ENCODE measurements around the gene PSIP1. TPM values are rescaled to one million over a fixed set of nuclear protein-coding genes. Genes with fewer than 3 reads are reported as not detected.

The PSIP1 gene
- polyA plus RNA-seq, 3 donors: 14.7 to 20.2 (median 19.8) TPM

GRCh38 chr9:15525958-15526357, 15.2 kb upstream of the PSIP1 start:
- WGBS (ENCODE audit: insufficient coverage): no CpG with 5 or more reads among the region's 2 CpGs
- H3K36me3 ChIP-seq (replicated peaks in 1 of 2; ENCODE audit: control insufficient read depth in 1 of 2, insufficient read depth in 2 of 2, low read length in 2 of 2): no peaks in the 10 kb centered on the region
- Mint-ChIP-seq H3K4me3 (no peak overlapping the region), H3K36me3 (no peaks in the 10 kb centered on the region), H3K9me3 (peaks cover 0 to 6% (median 2%) of the 10 kb centered on the region in 7 donors), H3K27ac (no peak overlapping the region), H3K4me1 (peaks cover 2% of the 10 kb centered on the region), H3K27me3 (ENCODE audit: low read depth in 3 of 3) (peaks cover 0 to 3% (median 0%) of the 10 kb centered on the region in 3 donors)
- H3K9me3 ChIP-seq (replicated peaks in 1 of 2; ENCODE audit: control insufficient read depth in 1 of 2, insufficient read depth in 1 of 2, low read length in 2 of 2): no peaks in the 10 kb centered on the region
- no peak overlapping the region for H3K9ac ChIP-seq (ENCODE audit: insufficient read depth, low read length, poor library complexity, severe bottlenecking)
- TF ChIP-seq, protein P1, sequence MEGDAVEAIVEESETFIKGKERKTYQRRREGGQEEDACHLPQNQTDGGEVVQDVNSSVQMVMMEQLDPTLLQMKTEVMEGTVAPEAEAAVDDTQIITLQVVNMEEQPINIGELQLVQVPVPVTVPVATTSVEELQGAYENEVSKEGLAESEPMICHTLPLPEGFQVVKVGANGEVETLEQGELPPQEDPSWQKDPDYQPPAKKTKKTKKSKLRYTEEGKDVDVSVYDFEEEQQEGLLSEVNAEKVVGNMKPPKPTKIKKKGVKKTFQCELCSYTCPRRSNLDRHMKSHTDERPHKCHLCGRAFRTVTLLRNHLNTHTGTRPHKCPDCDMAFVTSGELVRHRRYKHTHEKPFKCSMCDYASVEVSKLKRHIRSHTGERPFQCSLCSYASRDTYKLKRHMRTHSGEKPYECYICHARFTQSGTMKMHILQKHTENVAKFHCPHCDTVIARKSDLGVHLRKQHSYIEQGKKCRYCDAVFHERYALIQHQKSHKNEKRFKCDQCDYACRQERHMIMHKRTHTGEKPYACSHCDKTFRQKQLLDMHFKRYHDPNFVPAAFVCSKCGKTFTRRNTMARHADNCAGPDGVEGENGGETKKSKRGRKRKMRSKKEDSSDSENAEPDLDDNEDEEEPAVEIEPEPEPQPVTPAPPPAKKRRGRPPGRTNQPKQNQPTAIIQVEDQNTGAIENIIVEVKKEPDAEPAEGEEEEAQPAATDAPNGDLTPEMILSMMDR (IDR thresholded peaks at IDR 0.05): no peak
- H3K27ac ChIP-seq (ENCODE audit: low read depth in 1 of 2, low read length in 2 of 2): no peak overlapping the region
- no peak for DNase-seq
- H3K4me3 ChIP-seq (replicated peaks in 1 of 3; ENCODE audit: low read depth in 2 of 3, low read length in 3 of 3): no peak overlapping the region
- no peak overlapping the region for H2AFZ ChIP-seq (ENCODE audit: insufficient read depth, low read depth, low read length, poor library complexity, severe bottlenecking)
- no peaks in the 10 kb centered on the region for H3K79me2 ChIP-seq (ENCODE audit: insufficient read depth, low read length)
- H4K20me1 ChIP-seq (ENCODE audit: insufficient read depth, low read length): no peaks in the 10 kb centered on the region
- H3K27me3 ChIP-seq (ENCODE audit: control insufficient read depth in 2 of 2, insufficient read depth in 2 of 2, low read length in 2 of 2): no peaks in the 10 kb centered on the region
- no peak overlapping the region for H3K4me2 ChIP-seq (replicated peaks; ENCODE audit: extremely low read depth, low read length, poor library complexity, severe bottlenecking)
- intact Hi-C loops (cut with micrococcal nuclease): no loop called here
- no peaks in the 10 kb centered on the region for H3K4me1 ChIP-seq (ENCODE audit: control insufficient read depth in 1 of 2, insufficient read depth in 2 of 2, low read length in 2 of 2)

DNA sequence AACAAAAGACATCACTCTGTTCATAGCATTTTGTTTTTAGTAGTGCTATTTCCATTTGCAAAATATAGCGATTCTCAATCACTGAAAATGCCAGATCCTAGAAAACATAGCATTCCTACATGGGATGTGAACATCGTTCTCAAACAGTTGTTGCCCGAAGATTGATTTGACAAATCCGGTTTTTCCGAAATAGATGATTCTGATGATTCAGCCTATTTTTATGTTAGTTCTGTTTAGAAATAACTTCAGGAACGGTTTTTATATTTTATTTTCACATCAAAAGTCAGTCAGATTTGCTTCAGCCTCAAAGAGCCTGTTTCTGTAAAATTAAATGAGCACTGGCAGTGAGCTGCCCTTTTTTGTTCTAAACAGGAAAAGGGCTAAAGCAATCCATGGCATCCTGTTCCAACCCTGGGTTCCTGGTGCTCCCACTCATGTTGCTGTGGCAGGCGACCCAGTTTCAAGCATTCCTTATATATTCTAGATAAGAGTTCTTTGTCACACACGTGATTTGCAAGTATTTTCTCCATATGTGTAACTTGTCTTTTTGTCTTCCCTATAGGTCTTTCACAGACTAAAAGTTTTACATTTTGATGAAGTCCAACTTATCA, 14.2 kb upstream of the PSIP1 start:
- no CpG with 5 or more reads among the region's 8 CpGs for WGBS (ENCODE audit: insufficient coverage)
- peaks cover 0 to 3% (median 0%) of the 10 kb centered on the region in 3 donors for H3K27me3 Mint-ChIP-seq (ENCODE audit: low read depth in 3 of 3)
- TF ChIP-seq, protein P1 (IDR thresholded peaks at IDR 0.05): no peak
- Histone ChIP-seq H3K4me2 (replicated peaks; ENCODE audit: extremely low read depth, low read length, poor library complexity, severe bottlenecking) (no peak overlapping the region), H4K20me1 (ENCODE audit: insufficient read depth, low read length) (no peaks in the 10 kb centered on the region), H3K9ac (ENCODE audit: insufficient read depth, low read length, poor library complexity, severe bottlenecking) (no peak overlapping the region), H3K27me3 (ENCODE audit: control insufficient read depth in 2 of 2, insufficient read depth in 2 of 2, low read length in 2 of 2) (no peaks in the 10 kb centered on the region), H3K4me1 (ENCODE audit: control insufficient read depth in 1 of 2, insufficient read depth in 2 of 2, low read length in 2 of 2) (no peaks in the 10 kb centered on the region), H3K79me2 (ENCODE audit: insufficient read depth, low read length) (no peaks in the 10 kb centered on the region), H3K4me3 (replicated peaks in 1 of 3; ENCODE audit: low read depth in 2 of 3, low read length in 3 of 3) (no peak overlapping the region), H3K27ac (ENCODE audit: low read depth in 1 of 2, low read length in 2 of 2) (no peak overlapping the region), H2AFZ (ENCODE audit: insufficient read depth, low read depth, low read length, poor library complexity, severe bottlenecking) (no peak overlapping the region), H3K36me3 (replicated peaks in 1 of 2; ENCODE audit: control insufficient read depth in 1 of 2, insufficient read depth in 2 of 2, low read length in 2 of 2) (no peaks in the 10 kb centered on the region), H3K9me3 (replicated peaks in 1 of 2; ENCODE audit: control insufficient read depth in 1 of 2, insufficient read depth in 1 of 2, low read length in 2 of 2) (no peaks in the 10 kb centered on the region)
- intact Hi-C loops (cut with micrococcal nuclease): no loop called here
- no peak for DNase-seq
- H3K4me3 Mint-ChIP-seq: no peak overlapping the region
- no peak overlapping the region for H3K27ac Mint-ChIP-seq
- H3K9me3 Mint-ChIP-seq: peaks cover 0 to 5% (median 2%) of the 10 kb centered on the region in 7 donors
- H3K36me3 Mint-ChIP-seq: no peaks in the 10 kb centered on the region
- peaks cover 2% of the 10 kb centered on the region for H3K4me1 Mint-ChIP-seq

All from CD14-positive monocyte (primary cell).